Endodermal cell (in vitro differentiated cells): ENCODE results near the gene WNT5A. TPM values are rescaled to one million over a fixed set of nuclear protein-coding genes. Genes with fewer than 3 reads are reported as not detected.

Experiments
- DNase-seq: peaks from one replicate; pipeline ENCODE4 v3.0.0-alpha.2; 2017
- H3K27ac ChIP-seq: 2 replicates; pipeline ENCODE4 v1.5.1; 2013; ENCODE audit warnings: mild to moderate bottlenecking, low read depth, low read length, moderate library complexity
- H3K27me3 ChIP-seq: 2 replicates; pipeline ENCODE4 v1.6.1; 2013; ENCODE audit warnings: mild to moderate bottlenecking, low read length, moderate library complexity; ENCODE audit not compliant: insufficient read depth, control insufficient read depth, poor library complexity, severe bottlenecking
- H3K36me3 ChIP-seq: 2 replicates; pipeline ENCODE4 v1.7.0; 2013; ENCODE audit warnings: mild to moderate bottlenecking, low read length, moderate library complexity; ENCODE audit not compliant: control insufficient read depth, insufficient read depth
- H3K4me1 ChIP-seq: one replicate; pipeline ENCODE4 v1.7.0; 2013; ENCODE audit warnings: low read length; ENCODE audit not compliant: control insufficient read depth, insufficient read depth
- H3K4me3 ChIP-seq: 2 replicates; pipeline ENCODE4 v1.5.1; 2013; ENCODE audit warnings: mild to moderate bottlenecking, low read length, moderate library complexity
- H3K9ac ChIP-seq: 2 replicates; pipeline ENCODE4 v1.6.1; 2013; ENCODE audit warnings: mild to moderate bottlenecking, low read length, moderate library complexity; ENCODE audit not compliant: poor library complexity, severe bottlenecking; ENCODE audit errors: extremely low read depth
- H3K9me3 ChIP-seq: 2 replicates; pipeline ENCODE4 v1.6.1; 2013; ENCODE audit warnings: mild to moderate bottlenecking, low read length, moderate library complexity; ENCODE audit not compliant: control insufficient read depth
- H3K27ac Mint-ChIP-seq: 2 replicates; pipeline ENCODE4 v1.8.0; 2020; ENCODE audit warnings: mixed read lengths
- H3K27me3 Mint-ChIP-seq: 2 replicates; pipeline ENCODE4 v1.8.0; 2021; ENCODE audit warnings: mild to moderate bottlenecking, mixed read lengths; ENCODE audit not compliant: insufficient read depth
- H3K36me3 Mint-ChIP-seq: 2 replicates; pipeline ENCODE4 v1.8.0; 2020; ENCODE audit warnings: low read depth, mixed read lengths
- H3K4me1 Mint-ChIP-seq: 2 replicates; pipeline ENCODE4 v1.8.0; 2020; ENCODE audit warnings: mixed read lengths
- H3K4me3 Mint-ChIP-seq: 2 replicates; pipeline ENCODE4 v1.8.0; 2020; ENCODE audit warnings: mild to moderate bottlenecking, moderate library complexity, mixed read lengths
- H3K9me3 Mint-ChIP-seq: 2 replicates; pipeline ENCODE4 v1.8.0; 2020; ENCODE audit warnings: mild to moderate bottlenecking, mixed read lengths
- CTCF ChIP-seq: fragments of 200-600 bp; sonication (generic); conservative IDR thresholded peaks from 2 replicates; pipeline ENCODE4 v1.5.0; 2021; ENCODE audit warnings: antibody characterized with exemption, mild to moderate bottlenecking
- WGBS, 2 experiments: methylation state at CpG; one replicate each; pipeline versions ENCODE4 v1.1.5 to v1.1.7; 2013; ENCODE audit warnings: missing lambda C conversion rate in 2 of 2, mixed read lengths in 1 of 2; ENCODE audit not compliant: insufficient coverage in 1 of 2, insufficient read length in 1 of 2; 5-methylcytosine and 5-hydroxymethylcytosine counted together
- total RNA-seq, 2 donors: library from RNA; stranded (reverse); fragmentation: NEBNext Ultra II Directional in 1 of 2; extraction: Animal tissue kit (Norgen Biotek cat#: 25700) in 1 of 2; gene quantifications; 2 replicates in 1 of 2; 3 replicates in 1 of 2; pipeline ENCODE4 v1.2.1, GENCODE V29; 2021

WNT5A gene
- total RNA-seq, 2 donors from 2014 or later, result 0.92 to 1.4 TPM

GRCh38 chr3:55514962-55515361 lies 27.9 kb upstream of the WNT5A start:
- Mint-ChIP-seq H3K4me1 (peaks cover 10% of the 10 kb centered on the region), H3K9me3 (no peaks in the 10 kb centered on the region), H3K27me3 (peaks cover 4% of the 10 kb centered on the region), H3K4me3 (no peak overlapping the region), H3K36me3 (no peaks in the 10 kb centered on the region), H3K27ac (no peak overlapping the region)
- no peak for TF ChIP-seq CTCF
- H3K4me1 ChIP-seq, result no peaks in the 10 kb centered on the region
- no peaks in the 10 kb centered on the region for H3K9me3 ChIP-seq
- no peaks in the 10 kb centered on the region for H3K27me3 ChIP-seq
- WGBS, 2 experiments, result 94 to 97% methylated on average over 2 to 3 of the region's 3 CpGs
- no peak overlapping the region for H3K4me3 ChIP-seq
- H3K9ac ChIP-seq, result no peak overlapping the region
- no peak for DNase-seq
- H3K36me3 ChIP-seq, result no peaks in the 10 kb centered on the region
- H3K27ac ChIP-seq, result no peak overlapping the region

GRCh38 chr3:55512571-55513343 lies 25.7 kb upstream of the WNT5A start:
- Histone ChIP-seq H3K4me1 (no peaks in the 10 kb centered on the region), H3K27me3 (no peaks in the 10 kb centered on the region), H3K4me3 (no peak overlapping the region), H3K9ac (no peak overlapping the region), H3K9me3 (no peaks in the 10 kb centered on the region), H3K27ac (peak overlapping the region; percentile 22), H3K36me3 (no peaks in the 10 kb centered on the region)
- DNase-seq, result no peak
- no peak for TF ChIP-seq CTCF
- peaks cover 10% of the 10 kb centered on the region for H3K4me1 Mint-ChIP-seq
- no peak overlapping the region for H3K4me3 Mint-ChIP-seq
- no peaks in the 10 kb centered on the region for H3K36me3 Mint-ChIP-seq
- H3K9me3 Mint-ChIP-seq, result no peaks in the 10 kb centered on the region
- WGBS, 2 experiments, result 57 to 69% methylated on average over 10 to 11 of the region's 11 CpGs
- peaks cover 6% of the 10 kb centered on the region for H3K27me3 Mint-ChIP-seq
- no peak overlapping the region for H3K27ac Mint-ChIP-seq

GRCh38 chr3:55511895-55512570 lies 24.9 kb upstream of the WNT5A start:
- H3K36me3 ChIP-seq, result no peaks in the 10 kb centered on the region
- DNase-seq, result no peak
- Mint-ChIP-seq H3K4me1 (peaks cover 10% of the 10 kb centered on the region), H3K36me3 (no peaks in the 10 kb centered on the region), H3K4me3 (no peak overlapping the region), H3K27ac (no peak overlapping the region), H3K9me3 (no peaks in the 10 kb centered on the region), H3K27me3 (peaks cover 10% of the 10 kb centered on the region)
- peak overlapping the region; percentile 22 for H3K27ac ChIP-seq
- no peaks in the 10 kb centered on the region for H3K9me3 ChIP-seq
- 84 to 88% methylated on average over 7 of the region's 7 CpGs for WGBS, 2 experiments
- TF ChIP-seq CTCF, result no peak
- no peaks in the 10 kb centered on the region for H3K4me1 ChIP-seq
- no peak overlapping the region for H3K9ac ChIP-seq
- H3K27me3 ChIP-seq, result no peaks in the 10 kb centered on the region
- H3K4me3 ChIP-seq, result no peak overlapping the region
